BLaER1 treated with 17β-estradiol and CSF1 and Interleukin-3, amounts not matched to agents 10 nM and 100 nM (cell line): ENCODE measurements around the gene MND1.
"Not testable (repeated sequence)": the region's sequence is repeated elsewhere in the genome, so short reads cannot be mapped to it uniquely, and the experiment has no call there.

Source experiments
- H3K27ac ChIP-seq, 11 experiments: shearing (Covaris generic); formaldehyde crosslinking; 2 replicates each; pipeline ENCODE4 v1.8.1; 2022
- H3K27me3 ChIP-seq, 11 experiments: shearing (Covaris generic); formaldehyde crosslinking; 2 replicates each; pipeline ENCODE4 v1.8.1; 2022
- H3K36me3 ChIP-seq, 11 experiments: shearing (Covaris generic); formaldehyde crosslinking; 2 replicates each; pipeline ENCODE4 v1.8.1; 2022
- H3K4me1 ChIP-seq, 10 experiments: shearing (Covaris generic); formaldehyde crosslinking; 2 replicates each; pipeline ENCODE4 v1.8.1; 2022
- H3K4me2 ChIP-seq, 11 experiments: shearing (Covaris generic); formaldehyde crosslinking; 2 replicates each; pipeline ENCODE4 v1.8.1; 2022
- H3K4me3 ChIP-seq, 10 experiments: shearing (Covaris generic); formaldehyde crosslinking; 2 replicates each; pipeline ENCODE4 v1.8.1; 2022
- H3K9ac ChIP-seq, 11 experiments: shearing (Covaris generic); formaldehyde crosslinking; 2 replicates each; pipeline ENCODE4 v1.8.1; 2022
- H3K9me3 ChIP-seq, 11 experiments: shearing (Covaris generic); formaldehyde crosslinking; replicated peaks in 1 of 11; 2 replicates each; pipeline ENCODE4 v1.8.1; 2022
- H4K20me1 ChIP-seq, 11 experiments: shearing (Covaris generic); formaldehyde crosslinking; 2 replicates each; pipeline ENCODE4 v1.8.1; 2022
- Cebpa-rat ChIP-seq, 11 experiments: shearing (Covaris generic); IDR thresholded peaks; 2 replicates each; pipeline ENCODE4 v1.8.1; 2022

MND1 gene

DNA sequence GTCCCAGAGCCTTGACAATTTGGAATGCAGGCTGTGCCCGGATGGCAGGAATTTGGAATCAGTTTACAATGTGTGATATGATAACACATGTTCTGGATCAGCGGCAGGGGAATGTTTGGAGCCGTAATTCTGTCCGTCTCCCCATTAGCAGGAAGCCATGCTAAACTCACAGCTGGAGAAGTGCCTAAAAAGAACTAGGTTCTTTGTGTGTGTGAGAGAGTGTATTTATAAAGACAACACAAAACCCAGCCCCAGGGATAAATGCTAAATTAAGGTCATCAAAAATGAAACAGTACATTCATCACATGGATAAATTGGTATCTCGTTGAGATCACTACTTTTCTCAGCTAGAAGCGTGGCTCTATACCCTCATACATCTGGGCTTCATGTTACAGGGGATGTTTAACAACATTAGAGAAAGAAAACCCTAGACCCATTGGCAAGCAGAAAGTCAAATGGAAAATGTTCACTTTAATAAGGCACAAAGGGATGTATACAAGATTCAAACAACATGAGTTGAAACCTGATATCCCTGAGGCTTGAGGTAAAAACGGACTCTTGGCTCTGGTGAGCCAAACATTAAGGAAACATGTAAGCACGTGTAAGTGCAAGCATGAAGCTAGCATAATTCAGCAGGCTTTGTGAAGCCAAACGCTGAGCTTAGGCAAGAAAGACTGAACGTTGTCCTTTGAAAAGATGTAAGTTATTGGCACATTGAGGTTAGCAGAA lies 103.7 kb downstream of the MND1 start:
- Histone ChIP-seq H4K20me1 (no peaks in the 10 kb centered on the region), H3K4me2 (peak overlapping the region in 8 of 11 experiments; percentile 10 to 43 (median 28); a peak in 12 of 22 replicates), H3K36me3 (no peaks in the 10 kb centered on the region), H3K4me1 (peaks cover 13 to 65% (median 53%) of the 10 kb centered on the region in 10 experiments), H3K9me3 (no peaks in the 10 kb centered on the region), H3K27me3 (peaks cover 0 to 5% (median 0%) of the 10 kb centered on the region in 11 experiments; a peak in 1 of 22 replicates), H3K4me3 (no peak overlapping the region), H3K9ac (no peak overlapping the region), H3K27ac (peak overlapping the region in 2 of 11 experiments; percentile 6 to 12; a peak in 1 of 22 replicates)
- TF ChIP-seq Cebpa-rat (IDR thresholded peaks at IDR 0.05) = no peak

DNA sequence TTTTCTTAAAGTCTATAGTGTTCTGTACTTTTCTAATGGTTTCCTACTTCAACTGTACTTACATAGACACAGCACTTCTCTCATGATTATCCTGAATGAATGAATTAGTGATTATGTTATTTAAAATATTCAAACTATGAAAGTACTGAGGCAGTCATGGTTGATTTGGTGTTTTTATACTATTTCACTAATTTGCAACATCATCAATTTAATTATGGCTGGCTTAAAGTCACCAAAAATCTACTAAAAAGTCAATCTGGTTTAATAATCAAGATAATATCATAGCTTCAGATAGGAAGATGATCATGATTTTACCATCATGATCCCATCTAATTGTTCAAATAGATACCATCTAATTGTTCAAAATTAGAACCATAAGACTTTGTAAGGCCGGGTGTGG lies 104.8 kb downstream of the MND1 start:
- peak overlapping the region in 8 of 11 experiments; percentile 44 to 67 (median 58); a peak in 12 of 22 replicates for H3K27ac ChIP-seq
- H3K9me3 ChIP-seq = no peaks in the 10 kb centered on the region
- H3K4me2 ChIP-seq = peak overlapping the region in 10 of 11 experiments; percentile 54 to 89 (median 74); a peak in 15 of 22 replicates
- no peaks in the 10 kb centered on the region for H3K36me3 ChIP-seq
- no peaks in the 10 kb centered on the region for H4K20me1 ChIP-seq
- peaks cover 23 to 67% (median 50%) of the 10 kb centered on the region in 10 experiments for H3K4me1 ChIP-seq
- no peaks in the 10 kb centered on the region for H3K27me3 ChIP-seq
- no peak overlapping the region for H3K9ac ChIP-seq
- H3K4me3 ChIP-seq = no peak overlapping the region
- TF ChIP-seq Cebpa-rat (IDR thresholded peaks at IDR 0.05) = no peak

DNA sequence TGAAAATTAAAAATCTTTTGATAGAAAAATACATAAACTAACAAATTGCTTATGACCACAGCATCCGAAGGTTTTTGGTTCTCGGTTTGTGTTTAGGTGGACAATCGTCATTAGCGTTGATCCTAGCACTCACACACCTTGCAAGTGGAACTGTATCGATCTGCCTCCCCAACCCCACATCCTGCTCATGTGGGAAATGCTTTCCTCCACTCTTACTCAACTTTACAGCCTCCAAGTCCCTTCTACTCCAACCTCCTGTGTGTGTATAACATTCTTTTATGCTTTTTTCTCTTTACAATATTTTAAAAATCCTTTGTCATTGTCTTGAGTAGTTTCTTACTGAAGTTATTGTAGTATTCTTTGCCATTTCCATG lies 106.0 kb downstream of the MND1 start:
- Histone ChIP-seq H4K20me1 (no peaks in the 10 kb centered on the region), H3K4me1 (peaks cover 23 to 75% (median 56%) of the 10 kb centered on the region in 10 experiments), H3K9me3 (no peaks in the 10 kb centered on the region), H3K36me3 (no peaks in the 10 kb centered on the region), H3K27me3 (no peaks in the 10 kb centered on the region), H3K4me3 (no peak overlapping the region), H3K9ac (peak overlapping the region in 5 of 11 experiments; percentile 3 to 18 (median 6); a peak in 4 of 22 replicates), H3K27ac (peak overlapping the region in 9 of 11 experiments; percentile 27 to 67 (median 58); a peak in 16 of 22 replicates), H3K4me2 (peak overlapping the region; percentile 38 to 89 (median 74); a peak in 21 of 22 replicates)
- TF ChIP-seq Cebpa-rat (IDR thresholded peaks at IDR 0.05) = no peak

GRCh38 chr4:153451145-153451544 lies 106.7 kb downstream of the MND1 start:
- H3K4me2 ChIP-seq = peak overlapping the region in 8 of 11 experiments; percentile 18 to 89 (median 74); a peak in 12 of 22 replicates
- H3K4me1 ChIP-seq = peaks cover 23 to 75% (median 56%) of the 10 kb centered on the region in 10 experiments
- H3K9me3 ChIP-seq = not testable (repeated sequence)

DNA sequence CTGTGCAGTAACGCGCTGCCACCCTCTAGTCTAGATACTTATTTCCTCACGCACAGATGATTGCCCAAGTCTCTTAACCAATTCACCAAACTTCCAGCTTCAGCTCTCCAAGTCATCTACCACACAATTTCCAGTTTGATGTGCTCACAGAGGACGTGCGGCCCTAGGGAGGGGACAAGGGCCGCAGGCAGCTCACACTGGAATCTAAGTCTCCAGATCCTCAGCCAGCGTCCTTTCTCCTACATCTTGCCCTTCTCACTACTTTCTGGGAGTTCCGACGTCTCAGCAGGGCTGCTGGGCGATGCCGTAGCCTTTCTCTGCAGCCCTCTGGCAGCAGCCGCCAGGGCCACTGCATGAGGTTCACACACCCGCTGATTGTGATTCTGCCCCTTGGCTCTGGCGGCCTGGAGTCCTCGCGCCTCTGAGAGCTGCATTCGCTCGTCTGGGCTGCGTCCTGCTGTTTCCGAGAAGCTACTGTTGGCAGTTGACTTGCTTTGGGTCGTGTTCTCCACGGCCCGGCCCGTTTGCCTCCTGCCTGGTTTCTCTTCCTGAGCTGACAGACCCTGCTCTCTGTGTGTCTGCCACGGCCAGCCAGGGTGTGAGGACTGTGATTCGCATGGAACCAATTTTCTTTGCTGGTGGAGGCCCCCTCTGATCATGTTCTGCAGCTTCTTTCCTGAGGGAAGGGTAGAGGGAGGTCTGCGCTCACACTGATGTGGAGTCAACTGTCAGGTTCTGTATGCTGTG lies 107.6 kb downstream of the MND1 start:
- Histone ChIP-seq H3K27me3 (no peaks in the 10 kb centered on the region), H3K4me1 (peaks cover 23 to 75% (median 56%) of the 10 kb centered on the region in 10 experiments), H3K27ac (peak overlapping the region in 7 of 11 experiments; percentile 8 to 67 (median 50); a peak in 9 of 22 replicates), H3K4me3 (no peak overlapping the region), H3K9me3 (no peaks in the 10 kb centered on the region), H3K4me2 (peak overlapping the region in 8 of 11 experiments; percentile 1 to 89 (median 74); a peak in 11 of 22 replicates), H4K20me1 (no peaks in the 10 kb centered on the region), H3K36me3 (no peaks in the 10 kb centered on the region), H3K9ac (no peak overlapping the region; a peak in 1 of 22 replicates)
- TF ChIP-seq Cebpa-rat (IDR thresholded peaks at IDR 0.05) = no peak

More at GRCh38 chr4:153451145-153451544, 106.7 kb downstream of the MND1 start:
- not testable (repeated sequence) for H3K27me3 ChIP-seq, H3K9ac ChIP-seq, H3K4me3 ChIP-seq, H4K20me1 ChIP-seq, H3K36me3 ChIP-seq
- H3K27ac ChIP-seq = peak overlapping the region in 7 of 11 experiments; percentile 44 to 67 (median 59); a peak in 11 of 22 replicates

DNA sequence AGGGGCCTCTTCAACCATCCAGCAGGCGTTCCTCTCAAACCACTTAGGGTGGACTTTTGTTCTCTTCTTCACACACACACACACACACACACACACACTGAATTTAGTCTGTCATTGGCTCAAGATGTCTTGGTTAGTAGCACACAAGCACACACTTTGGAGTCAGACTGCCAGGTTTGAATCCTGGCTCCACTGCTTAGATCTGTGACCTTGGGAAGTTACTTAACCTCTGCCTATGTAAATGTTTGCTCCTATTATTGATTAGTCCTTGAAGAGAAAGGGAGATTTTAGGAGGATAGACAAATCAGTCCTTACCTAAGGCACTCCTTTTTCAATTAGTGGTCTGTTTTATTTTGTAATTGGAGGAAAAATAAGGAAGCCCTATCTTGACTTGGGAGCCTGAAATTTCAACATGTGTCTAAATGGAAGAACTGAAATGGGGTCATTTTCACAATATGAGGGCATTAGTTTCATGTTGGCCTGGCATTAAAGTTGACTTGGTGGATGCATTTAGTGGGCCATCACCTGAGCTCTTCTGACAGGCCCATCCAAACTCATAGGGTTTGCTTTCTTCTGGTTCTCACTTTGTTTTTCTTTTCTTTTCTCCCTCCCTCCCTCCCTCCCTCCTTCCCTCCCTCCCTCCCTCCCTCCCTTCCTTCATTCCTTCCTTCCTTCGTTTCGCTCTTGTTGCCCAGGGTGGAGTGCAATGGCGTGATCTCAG lies 108.3 kb downstream of the MND1 start:
- Histone ChIP-seq H3K27ac (peak overlapping the region in 7 of 11 experiments; percentile 8 to 67 (median 50); a peak in 7 of 22 replicates), H3K27me3 (no peaks in the 10 kb centered on the region), H3K9ac (no peak overlapping the region), H3K4me2 (peak overlapping the region in 6 of 11 experiments; percentile 17 to 89 (median 75); a peak in 8 of 22 replicates), H3K4me1 (peaks cover 23 to 70% (median 53%) of the 10 kb centered on the region in 10 experiments), H3K4me3 (no peak overlapping the region), H4K20me1 (no peaks in the 10 kb centered on the region), H3K36me3 (no peaks in the 10 kb centered on the region), H3K9me3 (no peaks in the 10 kb centered on the region)
- TF ChIP-seq Cebpa-rat (IDR thresholded peaks at IDR 0.05) = no peak

DNA sequence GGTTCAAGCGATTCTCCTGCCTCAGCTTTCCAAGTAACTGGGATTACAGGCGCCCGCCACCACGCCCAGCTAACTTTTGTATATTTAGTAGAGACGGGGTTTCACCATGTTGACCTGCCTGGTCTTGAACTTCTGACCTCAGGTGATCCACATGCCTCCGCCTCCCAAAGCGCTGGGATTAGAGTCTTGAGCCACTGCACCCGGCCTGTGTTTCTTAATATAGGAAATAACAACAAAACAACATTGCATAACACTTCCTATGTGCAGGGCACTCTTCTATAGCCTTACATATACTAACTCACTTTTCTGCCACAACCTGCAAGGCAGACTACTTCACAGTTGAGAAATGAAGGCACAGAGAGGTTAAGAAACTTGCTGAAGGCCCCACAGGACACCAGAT lies 108.9 kb downstream of the MND1 start:
- H3K27me3 ChIP-seq = no peaks in the 10 kb centered on the region
- no peak overlapping the region for H3K4me3 ChIP-seq
- H3K36me3 ChIP-seq = no peaks in the 10 kb centered on the region
- peaks cover 19 to 65% (median 49%) of the 10 kb centered on the region in 10 experiments for H3K4me1 ChIP-seq
- TF ChIP-seq Cebpa-rat (IDR thresholded peaks at IDR 0.05) = peak in 3 of 11 experiments; percentile 27 to 35 (median 31); a peak in 2 of 22 replicates
- peak overlapping the region; percentile 4 to 82 (median 59); a peak in 17 of 22 replicates for H3K4me2 ChIP-seq
- no peak overlapping the region; a peak in 1 of 22 replicates for H3K9ac ChIP-seq
- H3K9me3 ChIP-seq = no peaks in the 10 kb centered on the region
- H4K20me1 ChIP-seq = no peaks in the 10 kb centered on the region
- H3K27ac ChIP-seq = peak overlapping the region in 2 of 11 experiments; percentile 28 to 41; a peak in 5 of 22 replicates

DNA sequence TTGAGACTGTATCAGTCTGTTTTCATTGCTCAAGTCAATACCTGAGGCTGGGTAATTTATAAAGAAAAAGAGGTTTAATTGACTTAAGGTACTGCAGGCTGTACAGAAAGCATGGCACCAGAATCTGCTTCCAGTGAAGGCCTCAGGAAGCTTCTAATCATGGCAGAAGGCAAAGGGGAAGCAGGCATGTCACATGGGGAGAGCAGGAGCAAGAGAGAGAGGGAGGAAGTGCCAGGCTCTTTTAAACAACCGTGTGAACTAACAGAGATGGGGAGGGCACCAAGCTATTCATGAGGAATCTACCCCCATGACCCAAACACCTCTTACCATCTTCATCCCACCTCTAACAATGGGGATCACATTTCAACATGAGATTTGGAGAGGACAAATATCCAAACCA lies 114.5 kb downstream of the MND1 start:
- Histone ChIP-seq H3K4me1 (peaks cover 7 to 22% (median 15%) of the 10 kb centered on the region in 10 experiments), H3K36me3 (no peaks in the 10 kb centered on the region), H3K27me3 (no peaks in the 10 kb centered on the region), H3K27ac (no peak overlapping the region), H4K20me1 (no peaks in the 10 kb centered on the region), H3K4me2 (peak overlapping the region in 4 of 11 experiments; percentile 2 to 46 (median 17); a peak in 3 of 22 replicates), H3K4me3 (no peak overlapping the region), H3K9me3 (peaks cover 0 to 5% (median 0%) of the 10 kb centered on the region in 11 experiments; a peak in 4 of 22 replicates), H3K9ac (no peak overlapping the region)
- no peak for TF ChIP-seq Cebpa-rat (IDR thresholded peaks at IDR 0.05)

GRCh38 chr4:153461549-153461948 lies 117.1 kb downstream of the MND1 start:
- not testable (repeated sequence) for H4K20me1 ChIP-seq, H3K27ac ChIP-seq, H3K9ac ChIP-seq, H3K9me3 ChIP-seq, H3K4me2 ChIP-seq, H3K36me3 ChIP-seq, H3K27me3 ChIP-seq, H3K4me3 ChIP-seq
- H3K4me1 ChIP-seq = peaks cover 24 to 34% (median 27%) of the 10 kb centered on the region in 10 experiments
